PC-9 (cell line): Measurements from ENCODE around the gene XPO1. TPM values are rescaled to one million over a fixed set of nuclear protein-coding genes. Genes with fewer than 3 reads are reported as not detected.

Source experiments
- BruUV-seq: library from RNA; stranded (reverse); fragments of 400-500 nt; replicated peaks from 2 replicates; lab custom pipeline; 2021; lab: Mats Ljungman, UMichigan
- CTCF ChIA-PET: fragments of 300-600 bp; sonication (Branson Sonifier 250); formaldehyde crosslinking; loops from one replicate; lab custom pipeline; 2022; ENCODE audit warnings: antibody characterized with exemption; lab: Charles Lee
- POLR2A ChIA-PET: fragments of 300-600 bp; sonication (Branson Sonifier 250); formaldehyde crosslinking; loops from one replicate; lab custom pipeline; 2022; ENCODE audit warnings: antibody characterized with exemption; ENCODE audit not compliant: unreplicated experiment; lab: Charles Lee
- DNase-seq, 2 experiments: peaks; one replicate each; pipeline versions ENCODE4 v3.0.0 to v3.0.0-alpha.2; 2015 to 2022; ENCODE audit warnings: mixed read lengths in 1 of 2
- H2AFZ ChIP-seq: fragments of 200-600 bp; sonication (generic); 2 replicates; pipeline ENCODE4 v1.8.1; 2017; ENCODE audit warnings: antibody characterized with exemption
- H3F3A ChIP-seq: fragments of 200-600 bp; sonication (generic); 2 replicates; pipeline ENCODE4 v1.8.1; 2017; ENCODE audit warnings: antibody characterized with exemption, mild to moderate bottlenecking, low read depth; ENCODE audit not compliant: insufficient read depth
- H3K27ac ChIP-seq: fragments of 200-600 bp; sonication (generic); 2 replicates; pipeline ENCODE4 v1.6.1; 2016; ENCODE audit warnings: mixed run types
- H3K27me3 ChIP-seq: fragments of 200-600 bp; sonication (generic); 2 replicates; pipeline ENCODE4 v1.6.1; 2016; ENCODE audit warnings: low read depth, mixed run types; ENCODE audit not compliant: insufficient read depth
- H3K36me3 ChIP-seq: fragments of 200-600 bp; sonication (generic); 2 replicates; pipeline ENCODE4 v1.6.1; 2016; ENCODE audit warnings: low read depth, mixed run types
- H3K4me1 ChIP-seq: fragments of 200-600 bp; sonication (generic); replicated peaks from 2 replicates; pipeline ENCODE4 v1.6.1; 2016; ENCODE audit warnings: mixed run types; ENCODE audit not compliant: insufficient read depth
- H3K4me2 ChIP-seq: fragments of 200-600 bp; sonication (generic); 2 replicates; pipeline ENCODE4 v1.6.1; 2017; ENCODE audit warnings: mixed run types
- H3K4me3 ChIP-seq: fragments of 200-600 bp; sonication (generic); 2 replicates; pipeline ENCODE4 v1.6.1; 2016; ENCODE audit warnings: mixed run types
- H3K79me2 ChIP-seq: fragments of 200-600 bp; sonication (generic); 2 replicates; pipeline ENCODE4 v1.6.1; 2017; ENCODE audit warnings: low read depth, mixed run types
- H3K9me2 ChIP-seq: fragments of 200-600 bp; sonication (generic); 2 replicates; pipeline ENCODE4 v1.8.1; 2017; ENCODE audit warnings: mild to moderate bottlenecking; ENCODE audit not compliant: insufficient read depth
- H3K9me3 ChIP-seq: fragments of 200-600 bp; sonication (generic); 2 replicates; pipeline ENCODE4 v1.8.1; 2016; ENCODE audit warnings: low read depth; ENCODE audit not compliant: insufficient read depth
- H4K20me1 ChIP-seq: fragments of 200-600 bp; sonication (generic); 2 replicates; pipeline ENCODE4 v1.8.1; 2017; ENCODE audit not compliant: insufficient read depth
- EZH2 ChIP-seq: fragments of 200-600 bp; sonication (generic); IDR thresholded peaks from 2 replicates; pipeline ENCODE4 v1.8.0; 2017; ENCODE audit warnings: antibody characterized with exemption, low read depth
- intact Hi-C: fragments of 100-400 bp; cut with micrococcal nuclease; formaldehyde crosslinking; loops from one replicate; pipeline ENCODE4 v1.10.0; 2022; ENCODE audit not compliant: unreplicated experiment
- total RNA-seq: library from RNA; stranded (reverse); gene quantifications from 2 replicates; pipeline ENCODE4 v1.2.3, GENCODE V29; 2021
- TF ChIP-seq, protein P1 (sequence below): fragments of 200-600 bp; sonication (generic); conservative IDR thresholded peaks from 2 replicates; pipeline ENCODE4 v1.6.1; 2017; ENCODE audit warnings: mixed run types, antibody characterized with exemption, mild to moderate bottlenecking, moderate library complexity

The XPO1 gene
- total RNA-seq, 1 experiment from 2014 or later: 236 TPM

DNA sequence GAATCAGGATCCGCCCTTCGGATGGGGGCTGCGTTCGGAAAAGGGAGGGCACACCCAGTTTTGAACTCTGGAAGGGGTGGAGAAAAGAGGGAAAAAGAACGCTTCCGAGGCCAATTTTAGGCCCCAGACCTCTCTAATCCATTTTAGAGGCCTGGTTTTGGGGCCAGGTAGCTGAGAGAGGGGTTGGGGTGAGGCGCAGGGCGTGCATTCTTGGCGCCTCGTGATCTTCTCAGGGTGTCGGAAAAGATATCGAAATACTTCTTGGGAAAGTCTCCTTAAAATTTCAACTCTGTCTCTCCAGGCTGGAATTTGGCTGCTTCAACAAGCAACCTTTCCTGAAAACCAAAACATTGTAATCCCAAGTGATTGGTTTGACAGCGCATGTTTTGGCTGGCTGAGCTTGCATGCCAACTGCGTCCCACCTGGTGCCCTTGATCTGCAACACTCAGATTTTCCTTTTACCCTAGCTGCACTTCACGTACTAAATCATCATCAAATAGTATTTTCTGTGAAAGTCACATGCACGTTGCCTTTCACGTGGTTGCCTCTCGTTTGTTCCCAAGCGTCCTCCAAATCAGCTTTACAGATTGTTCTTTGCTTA, 864 bp upstream of the XPO1 start:
- POLR2A ChIA-PET: interaction anchor here (0.5 to 1.4 kb wide), 3 partner anchors 48 to 872 kb away, joined by 3 to 14 read pairs (median 7); no protein-coding TSS in a partner anchor
- Histone ChIP-seq H3K27me3 (no peaks in the 10 kb centered on the region), H3F3A (peaks cover 18% of the 10 kb centered on the region), H3K79me2 (peaks cover 39% of the 10 kb centered on the region), H3K4me3 (peak overlapping the region; percentile 94), H3K9me3 (no peaks in the 10 kb centered on the region), H2AFZ (peak overlapping the region; percentile 87), H3K36me3 (0 out of 2 replicates have a peak, but pooled peaks cover 11% of the 10 kb centered on the region), H4K20me1 (peaks cover 24% of the 10 kb centered on the region), H3K4me1 (peaks cover 24% of the 10 kb centered on the region), H3K9me2 (no peaks in the 10 kb centered on the region), H3K4me2 (peak overlapping the region; percentile 86), H3K27ac (peak overlapping the region; percentile 88)
- BruUV-seq: TSS peak; percentile 93
- TF ChIP-seq, protein P1, sequence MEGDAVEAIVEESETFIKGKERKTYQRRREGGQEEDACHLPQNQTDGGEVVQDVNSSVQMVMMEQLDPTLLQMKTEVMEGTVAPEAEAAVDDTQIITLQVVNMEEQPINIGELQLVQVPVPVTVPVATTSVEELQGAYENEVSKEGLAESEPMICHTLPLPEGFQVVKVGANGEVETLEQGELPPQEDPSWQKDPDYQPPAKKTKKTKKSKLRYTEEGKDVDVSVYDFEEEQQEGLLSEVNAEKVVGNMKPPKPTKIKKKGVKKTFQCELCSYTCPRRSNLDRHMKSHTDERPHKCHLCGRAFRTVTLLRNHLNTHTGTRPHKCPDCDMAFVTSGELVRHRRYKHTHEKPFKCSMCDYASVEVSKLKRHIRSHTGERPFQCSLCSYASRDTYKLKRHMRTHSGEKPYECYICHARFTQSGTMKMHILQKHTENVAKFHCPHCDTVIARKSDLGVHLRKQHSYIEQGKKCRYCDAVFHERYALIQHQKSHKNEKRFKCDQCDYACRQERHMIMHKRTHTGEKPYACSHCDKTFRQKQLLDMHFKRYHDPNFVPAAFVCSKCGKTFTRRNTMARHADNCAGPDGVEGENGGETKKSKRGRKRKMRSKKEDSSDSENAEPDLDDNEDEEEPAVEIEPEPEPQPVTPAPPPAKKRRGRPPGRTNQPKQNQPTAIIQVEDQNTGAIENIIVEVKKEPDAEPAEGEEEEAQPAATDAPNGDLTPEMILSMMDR: no peak
- TF ChIP-seq EZH2: no peak
- DNase-seq: no peak
- CTCF ChIA-PET: interaction anchor here (0.7 kb wide), 1 partner anchor 377 kb away, joined by 3 read pairs; no protein-coding TSS in a partner anchor
- intact Hi-C loops: loop anchor here (1.0 to 10.0 kb wide), 7 partner anchors 28 to 346 kb away; partner anchors contain the start of genes CCT4 and FAM161A

DNA sequence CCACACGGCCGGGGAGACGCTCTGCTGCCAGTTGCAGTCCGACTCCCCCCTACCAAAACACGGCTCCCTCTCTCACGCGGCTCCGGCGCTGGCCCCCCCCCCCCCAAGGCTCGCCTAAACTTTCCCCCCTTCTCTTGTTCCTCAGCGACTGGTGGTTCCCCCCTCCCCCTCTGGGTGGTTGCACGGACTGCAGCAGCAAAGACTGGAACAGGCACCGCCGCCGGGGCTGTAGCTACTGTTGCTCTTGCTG, 281 bp downstream of the XPO1 start:
- Histone ChIP-seq H4K20me1 (peaks cover 35% of the 10 kb centered on the region), H3K79me2 (peaks cover 51% of the 10 kb centered on the region), H3K36me3 (peaks cover 22% of the 10 kb centered on the region), H3K9me3 (no peaks in the 10 kb centered on the region), H3K4me2 (peak overlapping the region; percentile 59), H3K4me3 (peak overlapping the region; percentile 94), H3K4me1 (peaks cover 33% of the 10 kb centered on the region), H2AFZ (peak overlapping the region; percentile 81), H3K27me3 (no peaks in the 10 kb centered on the region), H3K9me2 (no peaks in the 10 kb centered on the region), H3K27ac (peak overlapping the region; percentile 88), H3F3A (peaks cover 18% of the 10 kb centered on the region)
- TF ChIP-seq EZH2: no peak
- TF ChIP-seq, protein P1: no peak
- intact Hi-C loops: loop anchor here (1.0 to 10.0 kb wide), 7 partner anchors 29 to 347 kb away; partner anchors contain the start of genes CCT4 and FAM161A
- DNase-seq: no peak
- no TSS peak for BruUV-seq
- ChIA-PET POLR2A (interaction anchor here (0.5 to 1.4 kb wide), 3 partner anchors 226 to 1308 kb away, joined by 3 to 7 read pairs (median 5); no protein-coding TSS in a partner anchor), CTCF (interaction anchor here (0.6 kb wide), 1 partner anchor 96 kb away, joined by 3 read pairs; no protein-coding TSS in a partner anchor)

DNA sequence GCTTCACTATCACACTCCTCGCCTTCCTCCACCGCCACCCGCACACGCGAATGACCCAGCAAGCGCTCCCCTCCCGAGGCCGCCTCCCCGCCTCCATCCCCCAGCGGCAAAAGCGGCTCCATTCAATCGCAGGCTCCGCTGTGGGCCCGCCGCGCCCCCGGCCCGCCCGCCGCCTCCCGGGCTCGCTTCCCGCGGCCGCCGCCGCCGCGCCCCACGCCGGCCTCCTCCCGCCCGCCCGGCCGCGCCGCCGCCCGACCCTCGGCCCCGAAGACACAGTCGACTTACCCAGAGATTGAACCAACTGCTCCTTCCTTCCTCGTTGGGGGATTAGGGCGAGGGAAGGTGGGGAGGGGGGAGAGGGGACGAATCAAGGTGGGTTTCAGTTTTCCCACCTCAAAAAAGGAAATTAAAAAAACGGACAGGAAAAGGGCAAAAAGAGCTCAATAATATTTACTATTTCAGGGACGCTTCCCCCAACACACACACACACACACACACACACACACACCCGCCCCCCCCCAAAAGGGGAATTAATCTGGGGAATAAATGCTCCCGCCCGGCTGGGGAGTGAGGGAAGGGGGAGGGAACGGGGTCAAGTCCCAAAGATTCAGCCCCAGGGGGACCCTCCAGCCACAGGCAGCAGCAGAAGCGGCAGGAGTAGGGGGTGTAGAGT, 743 bp downstream of the XPO1 start:
- peak overlapping the region; percentile 94 for H3K4me3 ChIP-seq
- H3K27me3 ChIP-seq: no peaks in the 10 kb centered on the region
- peaks cover 56% of the 10 kb centered on the region for H3K79me2 ChIP-seq
- no peak for TF ChIP-seq EZH2
- TF ChIP-seq, protein P1: no peak
- no peaks in the 10 kb centered on the region for H3K9me2 ChIP-seq
- DNase-seq: peak in 1 of 2 experiments; percentile 30
- H4K20me1 ChIP-seq: peaks cover 40% of the 10 kb centered on the region
- ChIA-PET CTCF (interaction anchor here (0.6 kb wide), 1 partner anchor 18 kb away, joined by 3 read pairs; no protein-coding TSS in a partner anchor), POLR2A (interaction anchor here (1.4 kb wide), 1 partner anchor 227 kb away, joined by 7 read pairs; no protein-coding TSS in a partner anchor)
- peak overlapping the region; percentile 81 for H2AFZ ChIP-seq
- no TSS peak for BruUV-seq
- intact Hi-C loops: loop anchor here (10.0 kb wide), 1 partner anchor 347 kb away; the partner anchor contains the start of gene CCT4
- peaks cover 18% of the 10 kb centered on the region for H3F3A ChIP-seq
- peak overlapping the region; percentile 88 for H3K27ac ChIP-seq
- H3K9me3 ChIP-seq: no peaks in the 10 kb centered on the region
- H3K4me2 ChIP-seq: peak overlapping the region; percentile 92
- H3K36me3 ChIP-seq: peaks cover 25% of the 10 kb centered on the region
- H3K4me1 ChIP-seq: peaks cover 33% of the 10 kb centered on the region
